Natural killer cell (primary cell): ENCODE data around the gene PLAC8. TPM values are rescaled to one million over a fixed set of nuclear protein-coding genes. Genes with fewer than 3 reads are reported as not detected.

Source experiments
- ATAC-seq, 3 donors: fragments of 150-1000 bp in 2 of 3; fragments of 200-7000 bp in 1 of 3; cut with Tn5 transposase; 1 replicate in 1 of 3; 2 replicates in 2 of 3; pipeline ENCODE4 v1.10.0; 2021; ENCODE audit warnings: mild to moderate bottlenecking in 2 of 3, moderate library complexity in 2 of 3
- DNase-seq, 2 donors: peaks; one replicate each; pipeline versions ENCODE4 v3.0.0 to v3.0.0-alpha.2; 2013 to 2021; ENCODE audit warnings: mixed read lengths in 1 of 2
- H3K27ac ChIP-seq: one replicate; pipeline ENCODE4 v1.5.1; 2013; ENCODE audit warnings: mild to moderate bottlenecking, low read length
- H3K27me3 ChIP-seq: one replicate; pipeline ENCODE4 v1.6.1; 2013; ENCODE audit warnings: low read length; ENCODE audit not compliant: control insufficient read depth, insufficient read depth
- H3K36me3 ChIP-seq: one replicate; pipeline ENCODE4 v1.6.1; 2013; ENCODE audit warnings: low read length; ENCODE audit not compliant: control insufficient read depth, insufficient read depth
- H3K4me1 ChIP-seq: one replicate; pipeline ENCODE4 v1.6.1; 2013; ENCODE audit warnings: low read length; ENCODE audit not compliant: control insufficient read depth, insufficient read depth
- H3K4me3 ChIP-seq: one replicate; pipeline ENCODE4 v1.5.1; 2013; ENCODE audit warnings: low read length
- H3K9me3 ChIP-seq: one replicate; pipeline ENCODE4 v1.6.1; 2013; ENCODE audit warnings: low read length; ENCODE audit not compliant: control insufficient read depth, insufficient read depth
- H3K27ac Mint-ChIP-seq, 2 donors: one replicate each; pipeline ENCODE4 v1.8.0; 2022; ENCODE audit warnings: mild to moderate bottlenecking in 2 of 2, mixed read lengths in 2 of 2, moderate library complexity in 1 of 2
- H3K27me3 Mint-ChIP-seq, 2 donors: one replicate each; pipeline ENCODE4 v1.8.0; 2022; ENCODE audit warnings: low read depth in 2 of 2, mixed read lengths in 2 of 2
- H3K36me3 Mint-ChIP-seq: one replicate; pipeline ENCODE4 v1.8.0; 2022; ENCODE audit warnings: mixed read lengths
- H3K4me1 Mint-ChIP-seq, 2 donors: one replicate each; pipeline ENCODE4 v1.8.0; 2022; ENCODE audit warnings: mixed read lengths in 2 of 2
- H3K4me3 Mint-ChIP-seq: one replicate; pipeline ENCODE4 v1.8.0; 2022; ENCODE audit warnings: mild to moderate bottlenecking, moderate library complexity, mixed read lengths
- H3K9me3 Mint-ChIP-seq, 2 donors: one replicate each; pipeline ENCODE4 v1.8.0; 2022; ENCODE audit warnings: mixed read lengths in 2 of 2
- CTCF ChIP-seq: fragments of 200-600 bp; IDR thresholded peaks from one replicate; pipeline ENCODE4 v1.8.0; 2022; ENCODE audit warnings: antibody characterized with exemption
- WGBS: methylation state at CpG from one replicate; pipeline ENCODE4 v1.1.7; 2013; ENCODE audit warnings: missing lambda C conversion rate; ENCODE audit not compliant: insufficient coverage; 5-methylcytosine and 5-hydroxymethylcytosine counted together
- intact Hi-C: fragments of 100-400 bp; cut with micrococcal nuclease; formaldehyde crosslinking; loops from one replicate; pipeline ENCODE4 v1.14.2; 2022
- total RNA-seq, 4 donors: library from RNA; stranded (reverse); fragments of 120-200 nt in 1 of 4; gene quantifications; one replicate each; pipeline versions ENCODE4 v1.2.3 to v1.2.4, GENCODE V29; 2013 to 2022

PLAC8 gene
- total RNA-seq, 3 donors from 2014 or later (not counting 1 experiment from before 2014, with no cell fraction given) = 684 to 889 (median 821) TPM

GRCh38 chr4:83115656-83116285, 1.2 kb upstream of the PLAC8 start:
- DNase-seq = no peak
- WGBS = 73% methylated on average over 8 of the region's 8 CpGs
- peaks cover 13% of the 10 kb centered on the region for H3K4me1 ChIP-seq

GRCh38 chr4:83115000-83115399, 471 bp upstream of the PLAC8 start:
- H3K4me1 Mint-ChIP-seq = peaks cover 52 to 56% of the 10 kb centered on the region in 2 donors

More at GRCh38 chr4:83115656-83116285, 1.2 kb upstream of the PLAC8 start:
- peaks cover 3% of the 10 kb centered on the region for H3K36me3 ChIP-seq
- no peak for TF ChIP-seq CTCF
- Mint-ChIP-seq H3K36me3 (peaks cover 14% of the 10 kb centered on the region), H3K4me1 (peaks cover 49 to 53% of the 10 kb centered on the region in 2 donors), H3K9me3 (no peaks in the 10 kb centered on the region), H3K4me3 (peak overlapping the region; percentile 100), H3K27ac (peak overlapping the region; percentile 96 to 98), H3K27me3 (no peaks in the 10 kb centered on the region)
- peak overlapping the region; percentile 49 for H3K27ac ChIP-seq
- H3K4me3 ChIP-seq = no peak overlapping the region
- H3K27me3 ChIP-seq = no peaks in the 10 kb centered on the region
- H3K9me3 ChIP-seq = no peaks in the 10 kb centered on the region
- intact Hi-C loops = no loop called here
- ATAC-seq = no peak

DNA sequence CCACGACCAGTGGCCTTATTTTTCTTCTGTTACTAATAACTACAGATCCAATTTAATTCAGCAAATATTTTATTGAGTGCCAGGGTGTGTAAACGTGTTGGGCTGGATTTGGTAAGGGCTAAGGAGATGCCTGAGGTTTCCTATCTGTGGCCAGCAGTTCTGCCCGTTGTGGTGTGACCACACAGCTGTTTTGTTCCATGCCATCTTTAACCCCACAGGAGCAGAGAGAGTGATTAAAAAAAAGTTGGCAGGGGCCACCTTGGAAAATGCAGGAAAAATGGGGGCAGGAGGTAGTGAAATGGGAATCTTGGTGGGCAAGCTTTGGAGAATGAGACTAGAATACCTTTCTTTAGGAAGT, 1.1 kb downstream of the PLAC8 start:
- no peaks in the 10 kb centered on the region for H3K27me3 Mint-ChIP-seq
- Histone ChIP-seq H3K4me3 (peak overlapping the region; percentile 79), H3K9me3 (no peaks in the 10 kb centered on the region), H3K27me3 (no peaks in the 10 kb centered on the region), H3K36me3 (peaks cover 16% of the 10 kb centered on the region), H3K27ac (peak overlapping the region; percentile 67), H3K4me1 (peaks cover 22% of the 10 kb centered on the region)
- intact Hi-C loops = loop anchor here (5.0 kb wide), 2 partner anchors 101 to 221 kb away; partner anchors contain the start of genes LIN54 and SEC31A
- H3K27ac Mint-ChIP-seq = peak overlapping the region; percentile 96 to 98
- H3K36me3 Mint-ChIP-seq = peaks cover 23% of the 10 kb centered on the region
- DNase-seq (peak in 1 of 2 donors; percentile 35), ATAC-seq (no peak)
- H3K4me3 Mint-ChIP-seq = peak overlapping the region; percentile 100
- 0% methylated on average over 2 of the region's 3 CpGs for WGBS
- no peaks in the 10 kb centered on the region for H3K9me3 Mint-ChIP-seq
- TF ChIP-seq CTCF = no peak
- H3K4me1 Mint-ChIP-seq = peaks cover 50 to 61% of the 10 kb centered on the region in 2 donors

More at GRCh38 chr4:83115000-83115399, 471 bp upstream of the PLAC8 start:
- ATAC-seq (no peak), DNase-seq (peak in 1 of 2 donors; percentile 23)
- Mint-ChIP-seq H3K27ac (peak overlapping the region; percentile 96 to 98), H3K9me3 (no peaks in the 10 kb centered on the region), H3K27me3 (no peaks in the 10 kb centered on the region), H3K4me3 (peak overlapping the region; percentile 100), H3K36me3 (peaks cover 14% of the 10 kb centered on the region)
- peaks cover 6% of the 10 kb centered on the region for H3K36me3 ChIP-seq
- H3K27ac ChIP-seq = peak overlapping the region; percentile 49
- no peaks in the 10 kb centered on the region for H3K27me3 ChIP-seq
- peak overlapping the region; percentile 79 for H3K4me3 ChIP-seq
- H3K9me3 ChIP-seq = no peaks in the 10 kb centered on the region
- intact Hi-C loops = loop anchor here (5.0 kb wide), 2 partner anchors 103 to 223 kb away; partner anchors contain the start of genes LIN54 and SEC31A
- H3K4me1 ChIP-seq = peaks cover 17% of the 10 kb centered on the region
- no peak for TF ChIP-seq CTCF
